ENCODE measurements around the gene DHCR7.

Gene DHCR7

DNA sequence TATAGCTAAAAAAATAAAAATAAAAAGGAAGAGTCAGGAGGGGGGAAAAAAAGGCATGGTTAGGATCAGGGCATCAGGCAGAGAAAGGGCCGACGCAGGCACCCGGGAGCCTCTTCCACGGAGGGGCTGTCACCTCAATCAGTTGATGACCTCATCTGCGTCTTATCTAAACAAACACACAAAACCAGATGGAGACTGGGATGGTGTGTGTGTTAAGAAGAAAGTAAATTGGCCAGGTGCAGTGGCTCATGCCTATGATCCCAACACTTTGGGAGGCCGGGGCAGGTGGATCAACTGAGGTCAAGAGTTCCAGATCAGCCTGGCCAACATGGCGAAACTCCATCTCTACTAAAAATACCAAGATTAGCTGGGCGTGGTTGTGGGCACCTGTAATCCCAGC, 63.6 kb downstream of the DHCR7 start:
- DNase-seq (ENCODE audit: low spot score) (no peak), FAIRE-seq (peak; percentile 5)

Measured in urothelium cell line (cell line).